Keratinocyte (primary cell): ENCODE results near the gene RPP21.

Source experiments
- EZH2 ChIP-seq: IDR thresholded peaks from one replicate; pipeline ENCODE4 v1.6.1; 2012; ENCODE audit warnings: inconsistent platforms, mild to moderate bottlenecking, low read length, moderate library complexity
- TF ChIP-seq, protein P1 (sequence below), 3 experiments: IDR thresholded peaks in 1 of 3; conservative IDR thresholded peaks in 1 of 3; optimal IDR thresholded peaks in 1 of 3; 2 replicates in 2 of 3; 3 replicates in 1 of 3; pipeline versions ENCODE3 to v1.5.1; 2011; ENCODE audit warnings: low read length in 3 of 3, mild to moderate bottlenecking in 3 of 3, moderate library complexity in 2 of 3, control low read depth in 1 of 3, inconsistent platforms in 1 of 3; ENCODE audit not compliant: insufficient read depth in 2 of 3; ENCODE audit errors: extremely low read depth in 1 of 3

GRCh38 chr6:30348957-30349356 lies 4.0 kb downstream of the RPP21 start:
- TF ChIP-seq, protein P1, sequence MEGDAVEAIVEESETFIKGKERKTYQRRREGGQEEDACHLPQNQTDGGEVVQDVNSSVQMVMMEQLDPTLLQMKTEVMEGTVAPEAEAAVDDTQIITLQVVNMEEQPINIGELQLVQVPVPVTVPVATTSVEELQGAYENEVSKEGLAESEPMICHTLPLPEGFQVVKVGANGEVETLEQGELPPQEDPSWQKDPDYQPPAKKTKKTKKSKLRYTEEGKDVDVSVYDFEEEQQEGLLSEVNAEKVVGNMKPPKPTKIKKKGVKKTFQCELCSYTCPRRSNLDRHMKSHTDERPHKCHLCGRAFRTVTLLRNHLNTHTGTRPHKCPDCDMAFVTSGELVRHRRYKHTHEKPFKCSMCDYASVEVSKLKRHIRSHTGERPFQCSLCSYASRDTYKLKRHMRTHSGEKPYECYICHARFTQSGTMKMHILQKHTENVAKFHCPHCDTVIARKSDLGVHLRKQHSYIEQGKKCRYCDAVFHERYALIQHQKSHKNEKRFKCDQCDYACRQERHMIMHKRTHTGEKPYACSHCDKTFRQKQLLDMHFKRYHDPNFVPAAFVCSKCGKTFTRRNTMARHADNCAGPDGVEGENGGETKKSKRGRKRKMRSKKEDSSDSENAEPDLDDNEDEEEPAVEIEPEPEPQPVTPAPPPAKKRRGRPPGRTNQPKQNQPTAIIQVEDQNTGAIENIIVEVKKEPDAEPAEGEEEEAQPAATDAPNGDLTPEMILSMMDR (optimal IDR thresholded peaks at IDR 0.05 in 1 of 3, IDR thresholded peaks at IDR 0.05 in 1 of 3, conservative IDR thresholded peaks at IDR 0.05 in 1 of 3; ENCODE audit: extremely low read depth in 1 of 3, insufficient read depth in 2 of 3, low read length in 3 of 3): no peak
- no peak for TF ChIP-seq EZH2
